HG03575 (cell line): ENCODE data around the gene SNAP23.
A peak's percentile ranks its signal among the peaks of the same experiment; 100 is the strongest.
"Not testable (repeated sequence)": the region's sequence is repeated elsewhere in the genome, so short reads cannot be mapped to it uniquely, and the experiment has no call there.

Experiments used
- ATAC-seq: cut with Tn5 transposase; IDR thresholded peaks from one replicate; pipeline ENCODE4 v1.9.1; 2021; ENCODE audit not compliant: unreplicated experiment, insufficient number of reproducible peaks, low FRiP score; ENCODE audit errors: extremely low read depth

Gene SNAP23

GRCh38 chr15:42549032-42549491, 53.6 kb downstream of the SNAP23 start:
- ATAC-seq = no peak

- no peak for ATAC-seq
Observed at GRCh38 chr15:42549741-42550392, 54.4 kb downstream of the SNAP23 start.

GRCh38 chr15:42553554-42553953, 58.1 kb downstream of the SNAP23 start:
- no peak for ATAC-seq

GRCh38 chr15:42556550-42557207, 61.2 kb downstream of the SNAP23 start:
- not testable (repeated sequence) for ATAC-seq

- ATAC-seq = no peak
Observed at GRCh38 chr15:42558739-42559138, 63.3 kb downstream of the SNAP23 start.

- peak; percentile 72 for ATAC-seq
Observed at GRCh38 chr15:42575188-42576039, 80.0 kb downstream of the SNAP23 start, which contains the start of gene STARD9. STARD9 (plus strand) TSS chr15:42575606; CDS start chr15:42575716, 110 bp downstream.

GRCh38 chr15:42576040-42576594, 80.7 kb downstream of the SNAP23 start:
- no peak for ATAC-seq

GRCh38 chr15:42576776-42577175, 81.3 kb downstream of the SNAP23 start:
- ATAC-seq = no peak

- no peak for ATAC-seq
Observed at GRCh38 chr15:42577514-42578031, 82.1 kb downstream of the SNAP23 start.

GRCh38 chr15:42578984-42579537, 83.6 kb downstream of the SNAP23 start:
- no peak for ATAC-seq

- ATAC-seq = no peak
Observed at GRCh38 chr15:42581272-42581730, 85.9 kb downstream of the SNAP23 start.
